Muscle of leg (tissue), 11 donors: ENCODE results near the gene TAF8. TPM values are rescaled to one million over a fixed set of nuclear protein-coding genes. Genes with fewer than 3 reads are reported as not detected.

ENCODE experiments used
- DNase-seq: peaks from one replicate; pipeline ENCODE4 v3.0.0; 2013
- H3K27ac ChIP-seq: one replicate; pipeline ENCODE4 v1.5.1; 2013; ENCODE audit warnings: mild to moderate bottlenecking, low read length, control low read depth
- H3K27me3 ChIP-seq: one replicate; pipeline ENCODE4 v1.6.1; 2013; ENCODE audit warnings: low read length; ENCODE audit not compliant: control insufficient read depth, insufficient read depth
- H3K36me3 ChIP-seq: one replicate; pipeline ENCODE4 v1.6.1; 2013; ENCODE audit warnings: low read length; ENCODE audit not compliant: control insufficient read depth, insufficient read depth
- H3K4me1 ChIP-seq: one replicate; pipeline ENCODE4 v1.6.1; 2013; ENCODE audit warnings: low read length; ENCODE audit not compliant: control insufficient read depth, insufficient read depth
- H3K4me3 ChIP-seq: one replicate; pipeline ENCODE4 v1.5.1; 2013; ENCODE audit warnings: low read length, control low read depth
- H3K9me3 ChIP-seq: replicated peaks from 2 replicates; pipeline ENCODE4 v1.6.1; 2013; ENCODE audit warnings: low read depth, low read length; ENCODE audit not compliant: control insufficient read depth
- WGBS: methylation state at CpG from one replicate; pipeline ENCODE4 v1.1.5; 2013; ENCODE audit warnings: missing lambda C conversion rate; ENCODE audit not compliant: insufficient coverage; 5-methylcytosine and 5-hydroxymethylcytosine counted together
- polyA plus RNA-seq, 8 donors: library from polyadenylated mRNA; unstranded; fragments of 120-200 nt; gene quantifications; one replicate each; pipeline versions ENCODE4 v1.2.1 to v1.2.3, GENCODE V29; 2013; ENCODE audit warnings: inconsistent platforms in 1 of 8, low replicate concordance in 1 of 8; ENCODE audit not compliant: insufficient read length in 8 of 8, insufficient read depth in 1 of 8
- total RNA-seq: library from RNA; stranded (reverse); fragments of 120-200 nt; gene quantifications from one replicate; pipeline ENCODE4 v1.2.4, GENCODE V29; 2013

The TAF8 gene
- total and polyA plus RNA-seq, 9 donors = 11.4 to 16.6 (median 13.4) TPM

DNA sequence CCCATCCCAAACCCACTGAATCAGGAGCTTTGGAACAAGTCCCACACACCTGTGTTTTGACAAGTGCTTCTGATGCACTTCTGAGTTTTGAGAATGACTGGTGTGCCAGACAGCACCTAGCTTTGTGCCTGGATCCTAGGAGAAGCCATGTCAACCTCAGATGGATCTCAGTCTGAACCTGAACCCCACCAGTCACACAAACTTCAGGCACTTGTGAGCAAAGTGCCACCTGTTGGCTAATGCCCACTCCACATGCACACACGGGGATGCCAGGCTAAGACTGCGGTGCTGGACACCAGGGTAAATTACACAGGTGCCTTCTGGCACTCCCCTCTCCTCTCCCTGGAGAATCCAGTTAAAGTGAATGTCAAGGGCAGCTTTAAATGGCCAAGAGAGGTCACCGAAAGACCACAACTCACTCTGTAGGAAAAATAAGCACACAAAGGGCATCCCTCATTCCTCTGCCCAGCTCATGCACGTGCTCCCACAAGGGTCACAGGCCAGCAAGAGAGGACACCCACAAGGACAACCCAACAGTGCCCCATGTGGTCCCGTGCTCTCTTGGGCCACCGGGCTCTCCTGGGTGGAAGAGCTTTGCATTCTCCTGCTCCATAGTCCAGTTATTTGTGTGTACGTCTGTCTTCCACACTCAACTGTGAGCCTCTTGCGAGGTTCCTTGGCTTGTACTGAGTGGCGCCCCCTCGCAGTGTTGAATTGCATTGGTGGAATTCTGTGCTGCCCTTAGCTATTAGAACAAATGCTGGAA lies 45.6 kb downstream of the TAF8 start:
- no peak overlapping the region for H3K27ac ChIP-seq
- H3K36me3 ChIP-seq = no peaks in the 10 kb centered on the region
- no peak overlapping the region for H3K4me3 ChIP-seq
- H3K4me1 ChIP-seq = no peaks in the 10 kb centered on the region
- DNase-seq = no peak
- H3K9me3 ChIP-seq = no peaks in the 10 kb centered on the region
- 60% methylated on average over 9 of the region's 10 CpGs for WGBS
- no peaks in the 10 kb centered on the region for H3K27me3 ChIP-seq

DNA sequence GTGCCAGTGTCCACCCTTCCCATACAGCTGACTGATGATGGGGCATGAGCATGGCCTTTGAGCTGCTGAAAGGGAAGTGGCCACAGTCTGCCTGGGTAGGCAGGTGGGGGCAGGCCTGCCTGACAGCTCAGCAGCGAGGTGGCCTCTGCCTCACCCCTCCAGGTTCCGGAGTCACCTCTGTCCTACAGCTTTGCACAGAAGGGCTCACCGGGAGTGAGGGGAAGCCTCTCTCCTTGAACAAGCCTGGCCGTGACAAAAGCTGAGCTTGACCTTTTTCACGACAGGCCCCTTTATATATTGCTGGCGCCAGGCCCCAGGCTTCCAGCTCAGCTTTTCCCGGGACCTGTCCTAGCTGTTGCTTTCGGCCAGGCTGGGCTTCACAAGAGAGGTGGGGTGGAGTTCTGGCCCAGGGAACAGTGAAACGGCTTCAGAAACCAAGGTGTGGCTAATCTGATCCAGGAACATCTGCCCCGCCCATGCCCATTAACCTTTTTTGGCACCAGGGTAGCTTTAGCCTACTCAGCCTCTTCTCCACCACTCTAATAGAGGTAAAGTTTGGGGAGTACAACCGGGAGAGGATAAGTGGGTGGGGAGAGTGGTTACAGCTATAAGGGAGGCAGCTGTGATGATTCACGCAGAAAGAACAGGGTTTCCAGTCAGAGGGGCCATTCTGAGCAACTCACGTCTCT lies 49.2 kb downstream of the TAF8 start:
- Histone ChIP-seq H3K9me3 (no peaks in the 10 kb centered on the region), H3K27ac (no peak overlapping the region), H3K36me3 (no peaks in the 10 kb centered on the region), H3K4me3 (no peak overlapping the region), H3K27me3 (peaks cover 4% of the 10 kb centered on the region), H3K4me1 (peaks cover 6% of the 10 kb centered on the region)
- WGBS = 36% methylated on average over 10 of the region's 13 CpGs
- DNase-seq = no peak

DNA sequence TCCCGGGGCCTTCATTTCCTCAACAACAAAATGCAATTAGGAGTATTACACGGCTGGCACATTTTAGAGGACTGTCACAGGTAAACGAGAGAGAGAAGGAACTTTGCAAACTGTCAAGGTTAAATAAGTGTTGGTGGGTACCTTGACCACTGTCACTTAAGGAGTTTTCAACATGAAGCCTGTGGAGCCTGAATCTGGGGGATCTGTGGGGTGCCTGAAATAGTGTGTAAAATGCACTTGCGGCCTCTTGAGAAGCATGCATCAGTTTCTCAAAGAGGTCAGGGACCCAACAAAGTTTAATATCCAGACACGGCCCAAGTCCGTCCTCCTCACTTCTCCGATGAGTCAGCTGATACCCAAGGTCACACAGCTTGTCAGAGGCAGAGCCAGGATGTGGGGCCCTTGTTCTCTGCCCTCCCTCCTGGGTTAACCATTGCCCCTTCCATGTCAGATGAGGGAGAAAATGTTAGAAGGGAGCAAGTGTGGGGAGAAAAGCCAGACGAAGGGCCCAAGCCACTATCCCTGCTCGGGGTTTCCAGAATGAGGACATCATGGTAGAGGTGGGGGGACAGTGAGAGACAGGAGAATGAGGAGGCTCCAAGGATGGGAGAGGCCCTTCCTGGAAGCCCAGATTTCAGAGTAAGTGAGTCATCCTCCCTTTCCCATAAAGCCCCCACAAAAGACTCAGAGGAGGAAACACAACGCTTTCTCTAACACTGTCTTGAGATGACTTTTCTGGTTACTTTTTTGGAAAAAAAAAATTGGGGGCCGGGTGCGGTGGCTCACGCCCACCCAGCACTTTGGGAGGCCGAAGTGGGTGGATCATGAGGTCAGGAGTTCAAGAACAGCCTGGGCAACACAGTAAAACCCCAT lies 49.9 kb downstream of the TAF8 start:
- peaks cover 6% of the 10 kb centered on the region for H3K4me1 ChIP-seq
- 81% methylated on average over 4 of the region's 14 CpGs for WGBS
- peaks cover 11% of the 10 kb centered on the region for H3K27me3 ChIP-seq
- H3K9me3 ChIP-seq = no peaks in the 10 kb centered on the region
- no peak overlapping the region for H3K27ac ChIP-seq
- H3K36me3 ChIP-seq = no peaks in the 10 kb centered on the region
- H3K4me3 ChIP-seq = no peak overlapping the region
- no peak for DNase-seq

DNA sequence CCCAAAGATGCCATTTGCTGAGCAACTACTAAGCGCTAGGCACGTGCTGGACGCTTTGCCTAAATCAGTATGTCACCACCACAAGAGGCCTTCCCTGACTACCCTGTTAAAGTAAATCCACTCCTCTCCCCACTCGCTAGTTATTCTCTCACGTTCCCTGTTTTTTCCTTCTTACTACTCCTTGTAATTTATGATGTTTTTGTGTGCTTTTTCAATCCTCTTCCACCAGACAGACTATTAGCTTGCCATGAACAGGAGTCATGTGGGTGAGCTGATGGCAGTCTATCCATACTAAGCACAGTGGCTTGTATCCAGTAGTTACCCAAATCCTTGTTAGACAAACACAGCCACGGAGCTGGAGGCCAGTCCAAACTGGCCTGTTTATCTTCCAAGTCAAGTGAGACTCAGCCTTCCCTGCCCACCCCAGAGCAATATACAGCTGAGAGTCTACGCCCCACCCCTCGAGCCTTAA lies 50.9 kb downstream of the TAF8 start:
- 77% methylated on average over 4 of the region's 8 CpGs for WGBS
- peaks cover 16% of the 10 kb centered on the region for H3K27me3 ChIP-seq
- no peak overlapping the region for H3K4me3 ChIP-seq
- DNase-seq = no peak
- H3K27ac ChIP-seq = no peak overlapping the region
- H3K9me3 ChIP-seq = no peaks in the 10 kb centered on the region
- H3K36me3 ChIP-seq = no peaks in the 10 kb centered on the region
- H3K4me1 ChIP-seq = peaks cover 6% of the 10 kb centered on the region

DNA sequence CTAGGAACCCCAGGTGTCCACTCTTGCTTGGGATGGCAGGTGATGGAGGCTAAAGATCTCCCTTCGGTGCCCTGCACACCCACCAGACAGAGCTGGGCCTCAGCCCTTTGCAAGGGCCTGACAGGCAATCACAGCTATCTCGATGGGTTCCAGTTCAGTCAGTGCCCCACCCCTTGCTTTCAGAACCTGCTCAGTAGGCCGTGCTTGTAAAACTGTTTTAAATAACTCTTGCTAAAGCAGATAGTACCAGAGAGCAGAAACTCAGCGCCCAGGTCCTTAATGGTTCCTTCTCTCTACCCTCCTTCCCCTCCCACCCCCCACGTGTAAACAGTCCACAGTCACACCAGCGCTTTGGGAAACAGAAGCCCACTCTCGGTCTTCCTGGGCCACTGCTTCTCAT lies 52.9 kb downstream of the TAF8 start:
- H3K4me3 ChIP-seq = no peak overlapping the region
- H3K9me3 ChIP-seq = no peaks in the 10 kb centered on the region
- WGBS = 87% methylated on average over 7 of the region's 7 CpGs
- no peak overlapping the region for H3K27ac ChIP-seq
- H3K36me3 ChIP-seq = no peaks in the 10 kb centered on the region
- peaks cover 16% of the 10 kb centered on the region for H3K27me3 ChIP-seq
- no peak for DNase-seq
- peaks cover 10% of the 10 kb centered on the region for H3K4me1 ChIP-seq

DNA sequence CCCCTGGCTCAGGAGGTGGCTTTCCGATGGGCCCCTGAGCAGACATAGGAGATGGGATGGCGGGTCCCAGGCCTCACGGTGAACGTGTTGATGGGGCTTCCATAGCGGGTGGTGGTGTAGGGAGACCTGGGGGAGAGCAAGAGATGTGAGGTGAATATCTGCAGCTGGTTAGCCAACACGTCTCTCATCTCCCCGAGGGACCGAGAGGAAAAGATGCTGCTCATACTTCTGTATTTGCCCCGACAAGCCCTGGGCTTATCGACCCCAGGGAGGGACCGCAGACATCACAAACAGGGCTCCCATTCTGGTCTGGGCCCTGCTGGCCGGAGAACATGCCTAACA lies 53.4 kb downstream of the TAF8 start:
- Histone ChIP-seq H3K27ac (no peak overlapping the region), H3K36me3 (no peaks in the 10 kb centered on the region)

DNA sequence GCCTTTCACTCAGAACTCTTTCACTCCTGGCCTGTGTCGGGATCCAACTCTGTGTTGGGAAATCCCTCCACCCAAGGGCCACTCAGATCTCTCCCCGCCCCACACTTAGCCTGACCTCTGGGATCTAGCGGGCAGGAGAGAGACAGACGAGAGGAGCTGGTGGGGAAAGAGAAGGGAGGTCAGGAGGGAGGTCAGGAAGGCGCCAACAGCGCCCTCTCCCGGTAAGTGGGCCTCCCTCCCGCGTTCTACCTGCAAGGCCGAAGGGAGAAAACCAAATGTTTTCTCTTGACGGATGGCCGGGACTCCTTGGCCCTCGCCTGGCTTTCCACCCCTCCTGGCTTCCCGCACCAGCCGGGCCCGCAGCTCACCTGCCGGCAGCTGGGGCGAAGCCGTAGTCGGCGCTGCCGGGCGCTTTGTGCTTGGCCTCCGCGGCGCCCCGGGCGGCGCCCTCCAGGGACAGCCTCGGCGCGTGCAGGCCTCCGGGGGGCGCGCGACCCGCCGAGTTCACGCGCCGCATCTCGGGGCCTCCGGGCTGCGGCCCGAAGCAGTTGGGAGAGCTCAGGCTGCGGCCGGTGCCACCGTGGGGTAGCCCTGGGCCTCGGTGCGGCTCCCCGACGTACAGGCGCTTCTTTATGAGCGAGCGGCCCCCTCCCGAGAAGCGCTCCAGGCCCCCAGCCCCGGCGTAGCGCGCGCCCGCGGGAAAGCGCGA lies 53.9 kb downstream of the TAF8 start:
- peak; percentile 72 for DNase-seq
- no peaks in the 10 kb centered on the region for H3K9me3 ChIP-seq
- no peaks in the 10 kb centered on the region for H3K36me3 ChIP-seq
- 2% methylated on average over 64 of the region's 66 CpGs for WGBS
- H3K4me3 ChIP-seq = peak overlapping the region; percentile 38
- peaks cover 10% of the 10 kb centered on the region for H3K4me1 ChIP-seq
- no peak overlapping the region for H3K27ac ChIP-seq
- H3K27me3 ChIP-seq = peaks cover 20% of the 10 kb centered on the region

More for the DNA sequence above, 53.4 kb downstream of the TAF8 start:
- Histone ChIP-seq H3K4me1 (peaks cover 10% of the 10 kb centered on the region), H3K27me3 (peaks cover 20% of the 10 kb centered on the region), H3K4me3 (peak overlapping the region; percentile 38), H3K9me3 (no peaks in the 10 kb centered on the region)
- no peak for DNase-seq
- WGBS = 87% methylated on average over 11 of the region's 12 CpGs

DNA sequence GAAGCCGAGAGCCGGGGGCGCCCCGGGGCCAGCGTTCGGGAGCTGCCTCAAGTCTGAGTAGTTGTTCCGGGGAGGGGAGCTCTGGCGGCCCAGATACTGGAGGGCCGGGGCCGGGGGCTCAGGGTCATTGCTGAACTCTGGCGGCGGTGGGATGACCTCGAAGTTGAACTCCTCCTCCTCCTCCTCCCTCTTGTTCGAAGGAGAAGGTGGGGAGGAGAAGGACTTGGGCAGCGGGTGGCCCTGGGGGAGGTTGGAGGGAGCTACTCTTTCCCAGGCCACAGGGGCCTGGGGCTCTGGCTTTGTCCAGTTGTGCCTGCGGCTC lies 54.4 kb downstream of the TAF8 start:
- Histone ChIP-seq H3K36me3 (no peaks in the 10 kb centered on the region), H3K27ac (no peak overlapping the region), H3K27me3 (peaks cover 21% of the 10 kb centered on the region), H3K4me3 (peak overlapping the region; percentile 38), H3K4me1 (peaks cover 10% of the 10 kb centered on the region), H3K9me3 (no peaks in the 10 kb centered on the region)
- no peak for DNase-seq
- 4% methylated on average over 6 of the region's 16 CpGs for WGBS

DNA sequence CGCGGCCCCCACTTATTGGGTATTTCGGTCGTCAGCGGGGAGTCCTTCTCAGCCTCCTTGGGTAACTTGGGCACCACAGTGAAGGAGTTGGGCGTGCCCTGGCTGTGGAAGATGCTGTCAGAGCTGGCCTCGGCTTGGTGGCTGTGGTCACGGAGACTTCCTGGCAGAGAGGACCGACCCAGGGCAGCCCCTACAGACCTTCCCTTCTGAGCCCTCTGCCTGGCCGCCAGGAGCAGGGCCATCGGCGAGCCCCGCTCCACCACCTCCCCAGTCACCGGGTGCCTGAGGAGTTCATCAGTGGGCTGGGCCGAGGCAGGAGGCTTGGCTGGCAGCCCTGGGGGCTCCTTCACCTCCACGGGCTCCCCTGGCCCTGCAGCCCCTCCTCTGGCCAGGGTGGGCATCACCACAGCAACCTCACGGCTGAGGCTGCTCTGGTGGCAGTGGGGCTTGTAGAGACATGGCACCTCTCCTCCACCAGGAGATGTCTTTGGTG lies 54.9 kb downstream of the TAF8 start:
- peaks cover 23% of the 10 kb centered on the region for H3K27me3 ChIP-seq
- DNase-seq = no peak
- no peak overlapping the region for H3K4me3 ChIP-seq
- WGBS = 80% methylated on average over 13 of the region's 17 CpGs
- H3K36me3 ChIP-seq = no peaks in the 10 kb centered on the region
- H3K9me3 ChIP-seq = no peaks in the 10 kb centered on the region
- H3K27ac ChIP-seq = no peak overlapping the region
- peaks cover 10% of the 10 kb centered on the region for H3K4me1 ChIP-seq
